CD4-positive, alpha-beta T cell (primary cell): Measurements from ENCODE around the gene ENOX1. TPM values are rescaled to one million over a fixed set of nuclear protein-coding genes. Genes with fewer than 3 reads are reported as not detected.

ENCODE experiments used
- ATAC-seq: fragments of 200-7000 bp; cut with Tn5 transposase; one replicate; pipeline ENCODE4 v1.10.0; 2022; ENCODE audit warnings: mild to moderate bottlenecking; ENCODE audit not compliant: poor library complexity
- CTCF ChIA-PET: fragments of 350-600 bp; sonication (Branson Sonifier 250); formaldehyde crosslinking; loops from one replicate; lab custom pipeline; 2021; ENCODE audit warnings: antibody characterized with exemption, inconsistent platforms; lab: Charles Lee
- POLR2A ChIA-PET: fragments of 350-600 bp; sonication (Branson Sonifier 250); formaldehyde crosslinking; loops from one replicate; lab custom pipeline; 2021; ENCODE audit warnings: antibody characterized with exemption, inconsistent platforms; lab: Charles Lee
- DNase-seq, 14 experiments: peaks; one replicate each; pipeline ENCODE4 v3.0.0-alpha.2; 2013 to 2020; ENCODE audit warnings: mixed read lengths in 2 of 14
- H3K27ac ChIP-seq, 2 donors: one replicate each; pipeline versions ENCODE4 v1.5.1 to v1.7.0; 2013; ENCODE audit warnings: low read length in 2 of 2, low read depth in 1 of 2, mild to moderate bottlenecking in 1 of 2
- H3K27me3 ChIP-seq, 2 experiments: 1 replicate in 1 of 2; 2 replicates in 1 of 2; pipeline versions ENCODE4 v1.6.1 to v1.7.0; 2013; ENCODE audit warnings: low read length in 2 of 2, control low read depth in 1 of 2, mild to moderate bottlenecking in 1 of 2, moderate library complexity in 1 of 2; ENCODE audit not compliant: insufficient read depth in 2 of 2, control insufficient read depth in 1 of 2
- H3K36me3 ChIP-seq: one replicate; pipeline ENCODE4 v1.6.1; 2013; ENCODE audit warnings: low read length, control low read depth; ENCODE audit not compliant: insufficient read depth
- H3K4me1 ChIP-seq: one replicate; pipeline ENCODE4 v1.6.1; 2013; ENCODE audit warnings: low read length, control low read depth; ENCODE audit not compliant: insufficient read depth
- H3K4me3 ChIP-seq: one replicate; pipeline ENCODE4 v1.5.1; 2013; ENCODE audit warnings: mild to moderate bottlenecking, low read length, moderate library complexity
- H3K9me3 ChIP-seq, 2 experiments: 1 replicate in 1 of 2; 2 replicates in 1 of 2; pipeline versions ENCODE4 v1.6.1 to v1.7.0; 2013; ENCODE audit warnings: low read length in 2 of 2, mild to moderate bottlenecking in 2 of 2, control low read depth in 1 of 2, moderate library complexity in 1 of 2; ENCODE audit not compliant: control insufficient read depth in 1 of 2, insufficient read depth in 1 of 2
- H3K27ac Mint-ChIP-seq: one replicate; pipeline ENCODE4 v1.8.0; 2020; ENCODE audit warnings: mixed read lengths
- H3K27me3 Mint-ChIP-seq: one replicate; pipeline ENCODE4 v1.8.0; 2021; ENCODE audit warnings: mixed read lengths
- H3K36me3 Mint-ChIP-seq: one replicate; pipeline ENCODE4 v1.8.0; 2021; ENCODE audit warnings: low read depth, mixed read lengths
- H3K4me1 Mint-ChIP-seq: one replicate; pipeline ENCODE4 v1.8.0; 2021; ENCODE audit warnings: low read depth, mixed read lengths
- H3K4me3 Mint-ChIP-seq: one replicate; pipeline ENCODE4 v1.8.0; 2020; ENCODE audit warnings: mild to moderate bottlenecking, mixed read lengths
- H3K9me3 Mint-ChIP-seq: one replicate; pipeline ENCODE4 v1.8.0; 2020; ENCODE audit warnings: mixed read lengths
- CTCF ChIP-seq: fragments of 200-600 bp; IDR thresholded peaks from one replicate; pipeline ENCODE4 v1.8.0; 2022; ENCODE audit warnings: antibody characterized with exemption, mild to moderate bottlenecking
- intact Hi-C, 2 experiments: fragments of 100-400 bp; cut with DNase I in 1 of 2; cut with micrococcal nuclease in 1 of 2; formaldehyde crosslinking; loops; one replicate each; pipeline versions ENCODE4 v1.15.1 to v1.9.0; 2023 to 2025; cut with DNase I, micrococcal nuclease
- total RNA-seq, 174 experiments: library from RNA in 2 of 174; stranded (reverse) in 2 of 174; gene quantifications; one replicate each; pipeline ENCODE4 v1.2.3 and lab custom pipeline; 2021 to 2026

Gene ENOX1
- total RNA-seq, 2 experiments from 2014 or later: not detected

- TF ChIP-seq CTCF: no peak
- H3K27ac ChIP-seq: no peak overlapping the region
- H3K4me1 ChIP-seq: no peaks in the 10 kb centered on the region
- no peaks in the 10 kb centered on the region for H3K36me3 Mint-ChIP-seq
- intact Hi-C loops: no loop called here
- ChIA-PET CTCF (no interaction called here), POLR2A (no interaction called here)
- no peak for DNase-seq
- no peaks in the 10 kb centered on the region for H3K9me3 Mint-ChIP-seq
- peaks cover 0 to 3% of the 10 kb centered on the region in 2 experiments for H3K27me3 ChIP-seq
- H3K4me3 ChIP-seq: no peak overlapping the region
- no peak for ATAC-seq
- H3K9me3 ChIP-seq: no peaks in the 10 kb centered on the region
- H3K4me1 Mint-ChIP-seq: no peaks in the 10 kb centered on the region
- H3K4me3 Mint-ChIP-seq: no peak overlapping the region
- peaks cover 4% of the 10 kb centered on the region for H3K27me3 Mint-ChIP-seq
- H3K27ac Mint-ChIP-seq: no peak overlapping the region
- H3K36me3 ChIP-seq: no peaks in the 10 kb centered on the region
Observed at GRCh38 chr13:43293008-43293407, 493.8 kb downstream of the ENOX1 start.

- no peaks in the 10 kb centered on the region for H3K9me3 ChIP-seq
- no peaks in the 10 kb centered on the region for H3K4me1 ChIP-seq
- ChIA-PET CTCF (no interaction called here), POLR2A (no interaction called here)
- no peak overlapping the region for H3K27ac ChIP-seq
- no peaks in the 10 kb centered on the region for H3K36me3 ChIP-seq
- no peak for DNase-seq
- intact Hi-C loops: no loop called here
- Mint-ChIP-seq H3K27ac (no peak overlapping the region), H3K4me1 (no peaks in the 10 kb centered on the region), H3K36me3 (no peaks in the 10 kb centered on the region), H3K27me3 (peaks cover 4% of the 10 kb centered on the region), H3K9me3 (no peaks in the 10 kb centered on the region), H3K4me3 (no peak overlapping the region)
- peaks cover 0 to 3% of the 10 kb centered on the region in 2 experiments for H3K27me3 ChIP-seq
- TF ChIP-seq CTCF: no peak
- no peak overlapping the region for H3K4me3 ChIP-seq
- ATAC-seq: no peak
Observed at GRCh38 chr13:43291287-43292060, 495.3 kb downstream of the ENOX1 start.

- TF ChIP-seq CTCF: no peak
- CTCF ChIA-PET: no interaction called here
- Mint-ChIP-seq H3K4me1 (no peaks in the 10 kb centered on the region), H3K4me3 (no peak overlapping the region), H3K36me3 (no peaks in the 10 kb centered on the region), H3K27me3 (no peaks in the 10 kb centered on the region), H3K27ac (no peak overlapping the region), H3K9me3 (no peaks in the 10 kb centered on the region)
- ATAC-seq (no peak), DNase-seq (no peak)
- Histone ChIP-seq H3K27ac (no peak overlapping the region), H3K27me3 (peaks cover 0 to 3% of the 10 kb centered on the region in 2 experiments), H3K9me3 (no peaks in the 10 kb centered on the region), H3K4me3 (no peak overlapping the region), H3K36me3 (no peaks in the 10 kb centered on the region), H3K4me1 (no peaks in the 10 kb centered on the region)
- intact Hi-C loops: no loop called here
- POLR2A ChIA-PET: no interaction called here
Observed at GRCh38 chr13:43289470-43290255, 497.1 kb downstream of the ENOX1 start.
